Activated T-cell treated with anti-CD3 and anti-CD28 coated beads for 24 hours (primary cell): ENCODE results near the gene TSPAN13.

ENCODE experiments used
- DNase-seq: peaks from one replicate; pipeline ENCODE4 v3.0.0-alpha.2; 2020; ENCODE audit warnings: low read depth

TSPAN13 gene

DNA sequence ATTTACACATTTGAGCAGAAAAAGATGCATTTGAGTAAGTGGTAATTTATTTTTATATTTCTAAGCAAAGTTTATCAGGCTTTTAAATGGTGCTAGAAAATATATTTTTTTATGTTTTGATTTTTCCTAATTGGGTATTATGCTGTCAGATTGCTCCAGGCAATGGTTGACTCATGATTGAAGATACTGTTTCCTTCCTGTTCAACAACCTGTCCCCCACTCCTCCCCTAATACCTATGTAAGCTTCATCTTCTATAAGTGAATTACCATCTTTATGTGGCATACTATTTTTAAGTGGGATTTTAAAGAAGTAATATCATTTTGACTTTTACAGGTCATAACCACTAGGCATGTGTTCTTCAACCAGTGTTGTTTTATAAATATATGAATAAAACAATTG lies 21.4 kb downstream of the TSPAN13 start:
- DNase-seq, result no peak

DNA sequence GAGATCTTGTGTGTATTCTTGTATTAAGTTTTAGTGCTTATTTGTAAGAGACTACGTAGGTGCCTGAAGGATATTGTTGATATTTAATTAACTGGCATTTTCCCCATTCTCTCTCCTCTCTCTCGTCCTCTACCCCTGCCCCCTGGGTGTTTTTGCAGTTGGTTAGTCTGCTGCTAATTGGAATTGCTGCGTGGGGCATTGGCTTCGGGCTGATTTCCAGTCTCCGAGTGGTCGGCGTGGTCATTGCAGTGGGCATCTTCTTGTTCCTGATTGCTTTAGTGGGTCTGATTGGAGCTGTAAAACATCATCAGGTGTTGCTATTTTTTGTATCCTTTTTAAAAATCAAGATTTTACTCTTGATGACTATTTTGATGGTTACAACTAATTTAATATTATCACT lies 22.5 kb downstream of the TSPAN13 start:
- DNase-seq, result no peak

DNA sequence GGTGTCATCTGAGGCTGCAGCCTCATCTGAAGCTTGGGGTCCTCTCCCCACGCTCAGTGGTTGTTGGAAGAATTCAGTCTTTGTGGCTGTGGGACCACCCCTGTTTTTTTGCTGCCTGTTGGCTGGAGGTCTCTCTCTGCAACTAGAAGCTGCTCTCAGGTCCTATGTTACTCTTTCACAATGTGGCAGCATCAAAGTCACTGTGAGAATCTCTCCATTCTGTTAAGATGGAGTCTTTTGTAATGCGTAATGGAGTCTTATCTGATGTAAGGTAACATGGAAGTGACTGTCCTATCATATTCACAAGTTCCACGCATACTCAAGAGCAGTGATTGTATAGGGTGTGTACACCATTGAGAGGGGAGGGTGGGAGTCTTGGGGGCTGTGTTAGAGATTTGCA lies 24.9 kb downstream of the TSPAN13 start:
- DNase-seq, result no peak

DNA sequence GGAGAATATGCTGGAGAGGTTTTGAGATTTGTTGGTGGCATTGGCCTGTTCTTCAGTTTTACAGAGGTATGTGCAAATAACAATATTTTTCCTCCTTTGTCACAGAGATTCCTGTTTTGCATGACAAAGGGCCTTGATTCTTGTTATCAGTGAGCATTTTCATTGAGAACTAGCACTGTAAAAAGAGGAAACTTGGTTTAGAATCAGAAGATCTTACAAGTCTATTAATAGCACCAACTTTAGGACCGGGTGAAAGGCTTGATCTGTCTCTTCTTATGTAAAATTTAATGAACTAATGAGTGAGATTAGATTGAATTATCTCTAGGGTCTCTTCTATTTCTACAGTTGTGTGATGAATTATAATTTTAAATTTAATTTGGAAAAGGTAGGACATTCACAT lies 25.5 kb downstream of the TSPAN13 start:
- DNase-seq, result no peak

DNA sequence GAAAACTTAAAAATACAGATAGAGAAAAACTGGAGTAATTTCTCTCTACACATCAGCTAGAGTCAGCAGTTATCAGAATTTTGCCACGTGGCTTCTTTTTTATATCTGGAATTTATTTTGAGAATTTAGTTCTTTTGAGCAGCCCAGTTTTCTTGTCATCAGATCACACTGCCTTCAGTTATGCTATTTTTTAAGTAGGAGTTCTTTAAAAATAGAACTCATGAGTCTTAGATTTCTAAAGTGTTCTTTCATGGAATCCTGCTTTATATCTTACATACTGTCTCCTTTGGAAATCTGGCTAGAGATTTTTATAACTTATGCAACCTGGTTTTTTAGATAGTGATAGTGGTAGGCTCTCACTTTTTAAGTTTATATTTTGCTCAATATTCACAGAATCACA lies 27.0 kb downstream of the TSPAN13 start:
- no peak for DNase-seq

DNA sequence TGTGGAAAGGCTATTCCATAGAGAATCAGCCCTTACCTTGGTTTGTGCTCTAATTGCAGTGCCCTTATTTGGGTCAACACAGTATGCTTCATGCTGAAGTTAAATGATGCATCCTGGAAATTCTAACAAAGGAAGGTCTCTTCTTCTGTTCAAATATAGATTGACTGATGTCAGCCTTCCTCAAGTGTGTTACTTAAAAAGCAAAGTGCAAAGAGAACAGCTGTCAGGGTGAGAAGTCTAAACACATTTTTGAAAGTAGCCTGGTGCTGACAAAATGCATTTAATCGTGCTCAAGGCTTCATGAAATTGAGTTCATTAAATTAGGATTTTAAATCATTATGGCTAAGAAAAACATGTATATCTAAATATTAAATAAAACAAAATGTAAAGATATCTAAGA lies 31.8 kb downstream of the TSPAN13 start:
- no peak for DNase-seq

DNA sequence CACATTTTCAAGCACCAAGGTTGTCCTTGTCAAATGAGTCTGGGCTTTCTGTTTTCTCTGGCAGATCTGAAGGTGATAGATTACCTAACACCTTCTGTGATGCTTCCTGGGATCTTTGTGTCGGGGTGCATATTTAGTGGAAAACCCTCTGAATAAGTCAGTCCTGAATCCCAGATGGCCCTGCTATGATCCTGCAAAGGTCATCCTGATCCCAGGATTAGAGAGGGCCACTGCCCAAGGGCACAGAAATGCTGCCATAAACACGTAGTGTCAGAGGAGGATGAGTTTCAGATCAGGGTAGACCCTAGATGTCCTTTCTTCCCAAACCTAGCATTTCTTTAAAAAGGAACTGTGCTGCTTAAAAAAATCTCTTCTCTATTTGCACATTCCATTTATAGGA lies 32.3 kb downstream of the TSPAN13 start:
- DNase-seq, result no peak

DNA sequence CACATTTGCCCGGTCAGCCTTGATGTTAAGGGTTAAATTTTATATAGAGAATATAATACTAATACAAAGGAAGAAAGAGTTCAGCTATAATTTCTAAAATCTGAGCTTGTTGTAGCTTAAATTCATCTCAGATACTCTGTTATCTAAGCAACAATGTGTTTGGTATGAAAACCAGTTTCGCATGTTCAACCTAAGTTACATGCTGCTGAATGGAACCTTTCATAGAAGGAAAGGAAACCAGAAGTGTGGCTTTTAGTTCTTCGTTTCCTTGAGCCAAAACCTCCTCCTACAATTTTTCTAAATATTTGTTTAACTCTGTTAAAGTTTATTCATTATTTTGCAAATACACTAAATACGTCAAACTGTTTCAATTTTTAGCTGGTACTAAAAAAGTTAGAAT lies 32.7 kb downstream of the TSPAN13 start:
- no peak for DNase-seq

DNA sequence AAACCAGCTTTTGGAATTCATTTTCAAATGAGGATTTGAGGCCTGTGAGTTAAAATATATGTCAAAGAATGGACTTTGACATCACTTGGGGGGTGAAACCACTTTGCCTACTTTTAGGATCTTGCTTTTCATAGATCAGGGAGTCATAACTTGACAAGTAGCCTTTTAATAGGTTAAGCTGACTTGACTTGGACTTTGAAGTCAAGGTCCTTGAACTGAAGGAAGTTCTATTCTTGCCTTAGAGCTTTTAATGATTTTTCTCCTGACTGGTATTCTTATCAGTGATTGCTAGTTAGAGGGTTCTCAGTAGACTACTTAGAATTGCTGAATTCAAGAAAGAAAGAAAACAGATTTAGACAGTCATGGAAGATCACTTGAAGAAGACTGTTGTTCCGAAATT lies 33.6 kb downstream of the TSPAN13 start:
- no peak for DNase-seq

DNA sequence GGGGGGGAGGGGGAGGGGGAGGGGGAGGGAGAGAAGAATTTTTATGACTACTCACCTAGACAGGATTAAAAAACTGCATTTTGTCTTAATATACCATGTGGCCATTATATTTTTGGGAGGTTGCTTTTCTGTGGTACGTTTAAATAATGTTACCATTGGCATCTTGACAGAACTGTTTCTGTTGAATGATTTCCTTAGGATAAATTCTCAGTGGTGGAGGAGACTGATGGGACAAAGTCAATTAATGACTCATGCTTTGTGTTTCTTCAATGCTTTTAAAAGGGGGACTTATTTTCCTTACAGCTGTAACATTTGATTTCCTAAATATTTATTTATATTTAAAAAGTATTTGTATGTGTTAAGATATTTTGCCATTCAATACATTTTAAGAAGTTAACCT lies 37.5 kb downstream of the TSPAN13 start:
- no peak for DNase-seq

DNA sequence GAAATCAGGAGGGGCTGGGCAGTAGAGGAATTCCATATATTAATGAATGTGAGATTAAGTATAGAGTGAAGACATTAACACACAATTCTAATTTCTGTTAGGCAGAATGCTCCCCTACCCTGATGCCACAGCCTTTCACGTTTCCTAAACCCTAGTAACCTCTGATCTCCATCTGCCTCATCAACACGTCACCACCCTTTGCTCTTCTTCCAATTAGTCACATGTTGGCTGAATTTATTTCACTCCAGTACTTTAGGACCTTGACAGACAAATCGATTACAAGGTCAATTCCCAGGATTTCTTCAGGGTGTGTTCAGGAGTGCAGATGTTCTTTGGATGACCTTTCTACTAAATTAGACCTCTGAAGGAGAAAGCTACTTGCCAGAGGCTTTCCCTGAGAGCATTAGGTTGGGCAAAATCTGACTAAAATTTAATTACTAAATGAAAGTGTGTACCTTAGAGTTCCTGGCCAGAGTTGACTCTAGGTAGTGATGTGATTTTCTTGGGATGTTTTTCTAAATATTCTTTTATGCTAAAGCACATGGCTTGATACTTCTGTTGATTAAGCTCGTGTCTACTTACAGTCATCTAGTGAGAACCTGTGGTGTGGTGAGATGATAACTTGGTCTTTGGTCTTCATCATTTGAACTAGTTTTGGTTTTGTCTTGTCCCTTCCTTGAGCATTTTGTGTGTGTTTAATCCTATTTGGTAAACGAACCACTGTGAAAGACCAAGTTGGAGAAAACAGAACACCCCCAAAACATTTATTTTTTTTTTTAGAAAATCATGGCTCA lies 38.5 kb downstream of the TSPAN13 start:
- no peak for DNase-seq

DNA sequence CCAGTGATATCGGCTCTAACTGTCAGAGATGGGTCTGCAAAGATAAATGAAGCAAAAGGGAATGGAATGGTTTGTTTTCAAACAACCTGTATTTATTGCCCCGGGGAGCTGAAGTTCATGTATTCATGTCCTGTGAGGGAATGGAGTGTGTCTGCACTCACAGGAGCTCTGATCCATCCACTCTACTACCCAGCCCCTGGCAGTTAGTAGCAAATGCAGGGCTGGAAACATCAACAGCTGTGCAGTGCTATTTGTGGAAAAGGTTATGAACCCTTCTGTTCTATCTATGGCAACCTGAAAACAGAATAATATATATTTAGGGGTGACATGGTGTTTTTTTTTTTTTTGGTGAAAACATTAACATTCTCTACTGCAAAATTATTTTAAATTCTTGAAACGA lies 41.4 kb downstream of the TSPAN13 start:
- DNase-seq, result no peak

DNA sequence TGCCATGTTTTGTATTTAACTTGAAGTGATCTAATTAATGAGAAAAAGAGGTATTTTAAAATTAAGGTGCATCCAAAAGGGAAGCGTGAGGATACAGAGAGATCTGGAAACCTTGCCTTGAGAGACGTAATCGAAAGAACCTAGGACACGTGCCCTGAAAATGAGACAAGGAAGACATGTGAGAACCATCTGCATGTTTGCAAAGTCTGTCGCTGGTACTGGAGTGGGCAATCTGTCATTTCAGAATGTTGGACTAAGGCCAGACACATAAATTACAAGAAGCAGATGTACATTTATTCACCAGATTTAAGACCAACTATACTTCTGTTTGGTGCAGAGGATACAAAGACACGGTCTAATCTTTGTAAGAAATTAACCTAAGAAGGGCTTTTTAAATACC lies 42.1 kb downstream of the TSPAN13 start:
- DNase-seq, result no peak

DNA sequence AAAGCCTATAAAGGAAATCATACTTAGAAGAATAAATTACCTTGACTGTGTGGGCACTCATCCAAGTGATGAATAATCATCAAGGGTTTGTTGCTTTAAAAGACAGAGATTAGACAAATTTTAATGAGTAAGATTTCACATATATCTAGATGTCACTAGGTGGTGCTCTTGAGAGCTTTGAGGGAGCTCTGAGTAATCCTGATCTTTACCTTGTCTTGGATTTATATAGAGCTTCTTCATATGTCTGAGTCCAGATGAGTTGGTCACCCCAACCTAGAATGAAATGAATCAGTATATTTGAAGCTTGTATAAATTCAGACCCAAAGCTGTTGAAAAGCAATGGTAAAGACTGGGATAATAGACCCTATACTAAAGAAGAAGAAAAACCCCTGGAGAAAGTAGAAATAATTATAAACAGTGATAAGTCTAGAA lies 47.6 kb downstream of the TSPAN13 start:
- no peak for DNase-seq

DNA sequence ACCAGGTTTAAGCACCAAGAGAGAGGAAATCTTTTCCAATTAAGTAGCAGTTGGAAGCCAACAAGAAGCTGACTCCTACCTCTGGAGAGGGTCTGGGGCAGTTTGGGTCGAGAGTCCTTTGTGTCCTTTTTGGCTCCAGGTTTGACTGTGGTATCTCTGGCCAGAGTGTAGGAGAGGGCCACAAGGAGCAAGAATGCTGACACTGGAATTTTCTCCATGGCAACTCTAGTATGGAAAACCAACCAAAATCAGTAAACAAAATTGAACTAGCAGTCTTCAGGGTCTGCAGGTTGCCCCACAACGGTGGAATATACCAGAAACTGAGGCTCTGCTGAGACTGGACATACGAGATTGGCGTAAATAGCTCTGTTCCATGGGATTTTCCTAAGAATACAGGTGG lies 48.0 kb downstream of the TSPAN13 start:
- DNase-seq, result no peak

DNA sequence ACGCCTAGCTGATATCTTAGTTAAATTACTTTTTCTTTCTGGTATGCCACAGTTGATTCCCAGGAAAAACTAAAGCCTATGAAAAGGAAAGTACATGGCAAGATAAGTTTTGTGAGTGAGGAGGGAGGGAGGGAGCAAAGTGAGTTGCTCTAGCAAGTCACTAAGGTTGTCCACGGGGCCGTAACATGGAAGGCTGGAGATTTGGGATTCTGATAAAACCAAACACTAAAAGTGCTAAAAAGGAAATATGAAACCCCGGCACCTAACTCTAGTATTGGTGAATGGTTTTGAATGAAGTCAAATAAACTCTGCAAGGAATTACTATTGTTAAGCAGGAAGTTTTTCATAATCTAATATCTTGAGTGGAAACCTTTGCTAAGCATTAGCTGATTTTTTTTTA lies 49.6 kb downstream of the TSPAN13 start:
- DNase-seq, result no peak

DNA sequence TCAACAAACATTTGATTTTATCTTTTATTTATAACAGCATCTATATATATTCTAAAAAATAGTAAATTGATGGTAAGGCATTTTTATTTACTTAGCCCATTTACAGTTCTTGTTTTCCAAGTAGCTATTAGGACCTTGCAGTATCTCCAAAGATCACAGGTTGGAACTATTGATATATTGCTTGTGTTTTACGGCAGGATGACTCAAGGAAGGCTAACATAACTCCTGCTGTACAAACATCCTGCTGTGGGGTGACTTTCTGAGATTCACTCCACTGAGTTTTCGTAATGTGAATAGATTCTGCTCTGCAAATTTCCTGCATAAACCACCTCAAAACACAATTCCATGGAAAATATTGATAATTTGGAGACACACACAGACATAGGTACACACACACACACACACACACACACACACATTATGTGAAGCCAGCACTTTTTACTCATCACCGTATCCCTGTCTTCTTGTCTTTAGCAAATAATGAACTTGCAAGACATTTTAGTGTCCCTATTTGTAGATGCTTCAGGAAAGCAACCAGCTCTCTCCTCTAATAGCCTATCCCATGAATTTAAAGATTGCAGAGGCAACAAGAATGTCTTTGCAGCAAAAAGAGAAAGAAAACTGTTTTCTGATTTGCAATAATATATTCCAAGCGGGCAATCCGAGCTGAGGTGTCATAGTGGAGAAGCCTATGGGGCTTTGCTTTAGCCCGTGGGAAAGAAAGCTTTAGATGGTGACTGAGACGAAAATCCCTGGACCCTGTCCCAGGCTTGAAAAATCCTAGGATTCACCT lies 50.5 kb downstream of the TSPAN13 start:
- DNase-seq, result no peak

DNA sequence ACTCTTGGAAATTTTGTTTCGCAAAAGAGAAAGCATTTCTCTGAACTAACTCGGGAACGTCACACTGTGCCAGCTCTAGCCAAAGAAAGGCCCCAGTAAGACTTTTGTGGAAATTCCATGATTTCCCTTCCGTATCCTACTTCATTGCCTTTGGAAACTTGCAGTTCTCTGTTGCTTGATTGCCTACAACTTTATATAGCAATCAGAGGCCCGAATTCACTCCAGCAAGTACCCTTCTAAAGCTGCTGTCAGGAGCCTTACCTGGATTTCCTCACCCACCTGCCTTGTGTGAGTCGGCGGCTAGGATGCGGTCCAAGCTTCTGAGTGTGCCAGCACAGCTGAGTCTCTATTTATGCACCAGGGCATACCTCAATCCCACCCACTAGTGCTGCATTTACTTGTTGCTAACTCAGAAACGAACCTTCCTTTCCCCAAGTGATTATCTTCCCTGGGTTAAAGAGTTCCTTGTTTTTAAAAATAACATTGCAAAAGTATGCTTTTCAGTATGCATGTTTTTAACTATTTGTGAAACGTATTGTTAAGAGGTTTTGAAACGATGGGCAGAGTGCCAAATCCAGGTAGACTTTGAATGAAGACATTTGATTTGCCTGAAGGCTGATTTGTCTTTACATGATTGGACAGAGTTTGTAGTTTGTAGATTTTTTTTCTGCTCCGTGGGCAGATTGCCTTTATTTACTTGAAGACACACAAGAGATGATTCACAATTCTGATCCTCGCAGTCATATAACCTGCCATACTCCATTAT lies 51.3 kb downstream of the TSPAN13 start, which contains the start of gene AGR2:
AGR2 (minus strand) TSS at position 326 of the 766 bp plus-strand sequence. CDS start 3,203 bp downstream, outside the sequence.
- DNase-seq, result no peak

DNA sequence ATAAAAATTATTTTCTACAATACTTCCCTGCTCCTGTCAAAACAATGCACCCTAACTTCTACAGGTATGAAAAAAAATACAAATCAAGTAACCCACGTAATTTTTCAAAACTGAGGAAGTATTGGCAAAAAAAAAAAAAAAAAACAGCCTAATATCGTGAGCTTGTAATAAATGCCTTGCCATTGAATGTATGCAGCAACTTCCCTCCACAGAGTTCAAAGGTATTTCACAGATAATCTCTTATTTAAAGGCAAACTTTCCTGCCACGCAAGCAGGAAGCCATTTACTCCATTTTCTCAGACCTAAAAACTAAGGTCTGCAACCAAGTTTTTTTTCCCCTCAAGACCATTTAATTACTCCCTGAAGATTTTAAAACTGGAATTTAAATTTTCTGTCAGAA lies 51.9 kb downstream of the TSPAN13 start:
- DNase-seq, result no peak

DNA sequence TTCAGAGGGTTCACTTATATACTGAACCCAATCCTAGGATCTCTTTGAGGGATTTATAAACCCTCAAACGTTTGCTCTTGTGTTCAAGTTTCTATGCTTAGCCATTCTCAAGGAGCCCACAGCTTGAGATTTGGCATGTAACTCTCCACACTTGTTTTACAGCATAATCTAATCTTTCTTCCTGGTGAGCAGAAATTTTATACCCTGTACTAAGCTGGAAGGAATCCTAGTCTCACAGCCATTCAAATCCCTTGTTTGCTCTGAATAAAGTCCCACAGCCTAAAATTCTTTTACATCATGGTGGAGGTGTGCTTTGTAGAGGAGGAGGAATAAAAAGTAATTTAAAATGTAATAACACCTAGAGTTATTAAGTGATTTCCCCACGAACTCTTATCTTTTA lies 56.6 kb downstream of the TSPAN13 start:
- no peak for DNase-seq

DNA sequence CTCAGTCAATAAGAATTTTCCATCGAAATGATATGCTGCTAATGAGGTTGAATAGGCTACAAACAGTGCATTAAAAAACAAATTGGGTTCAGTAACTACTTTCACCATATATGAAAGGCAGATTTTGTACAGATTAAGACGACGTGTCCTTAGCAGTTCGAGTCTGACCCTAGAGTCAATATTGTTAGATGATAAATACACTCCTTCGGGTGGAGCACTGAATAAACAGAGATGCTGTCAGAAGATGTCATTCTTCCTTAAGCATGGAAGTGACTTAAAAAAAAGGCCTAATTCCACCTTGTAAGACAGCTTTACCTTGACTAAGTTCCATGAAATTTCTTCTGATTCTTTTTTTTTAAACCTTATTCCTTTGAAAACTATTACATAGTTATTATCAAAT lies 57.0 kb downstream of the TSPAN13 start:
- no peak for DNase-seq

DNA sequence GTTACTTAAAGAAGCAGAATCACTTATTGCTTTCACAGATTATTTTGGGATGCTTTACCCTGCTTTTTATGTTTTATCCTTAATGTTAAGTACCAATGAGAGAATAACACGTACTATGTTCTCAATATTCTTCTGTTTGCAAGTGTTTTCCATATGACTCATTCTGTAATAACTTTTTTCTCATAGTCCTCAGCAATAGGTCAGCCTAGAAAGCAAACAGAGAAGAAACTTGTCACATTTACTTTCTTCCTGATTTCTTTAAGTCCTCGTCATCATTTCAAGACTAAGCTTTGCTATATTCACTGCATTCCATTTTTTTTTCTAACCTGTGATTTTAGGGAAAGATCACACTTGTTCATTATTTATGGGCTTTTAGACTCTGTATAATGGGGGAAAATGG lies 58.0 kb downstream of the TSPAN13 start:
- DNase-seq, result no peak
